Stimulated activated effector memory CD8-positive, alpha-beta T cell treated with anti-CD3 and anti-CD28 coated beads, Interleukin-12 subunit alpha, Interleukin-12 subunit beta, amount 100 ng/mL, for 72 hours (primary cell): ENCODE results near the gene TAP2.
"Not testable (repeated sequence)": the region's sequence is repeated elsewhere in the genome, so short reads cannot be mapped to it uniquely, and the experiment has no call there.

Experiments
- ATAC-seq: fragments of 150-1000 bp; cut with Tn5 transposase; 2 replicates; pipeline ENCODE4 v1.10.0; 2021
- DNase-seq, 2 donors: peaks; one replicate each; pipeline ENCODE4 v3.0.0; 2021 to 2022; ENCODE audit warnings: low spot score in 2 of 2
- H3K27ac Mint-ChIP-seq: one replicate; pipeline ENCODE4 v1.8.0; 2022; ENCODE audit warnings: mild to moderate bottlenecking, mixed read lengths
- H3K36me3 Mint-ChIP-seq: one replicate; pipeline ENCODE4 v1.8.0; 2022; ENCODE audit warnings: mild to moderate bottlenecking, mixed read lengths
- H3K4me1 Mint-ChIP-seq: one replicate; pipeline ENCODE4 v1.8.0; 2022; ENCODE audit warnings: mixed read lengths
- H3K4me3 Mint-ChIP-seq: one replicate; pipeline ENCODE4 v1.8.0; 2022; ENCODE audit warnings: mild to moderate bottlenecking, mixed read lengths
- H3K9me3 Mint-ChIP-seq: one replicate; pipeline ENCODE4 v1.8.0; 2022; ENCODE audit warnings: mixed read lengths

The TAP2 gene

DNA sequence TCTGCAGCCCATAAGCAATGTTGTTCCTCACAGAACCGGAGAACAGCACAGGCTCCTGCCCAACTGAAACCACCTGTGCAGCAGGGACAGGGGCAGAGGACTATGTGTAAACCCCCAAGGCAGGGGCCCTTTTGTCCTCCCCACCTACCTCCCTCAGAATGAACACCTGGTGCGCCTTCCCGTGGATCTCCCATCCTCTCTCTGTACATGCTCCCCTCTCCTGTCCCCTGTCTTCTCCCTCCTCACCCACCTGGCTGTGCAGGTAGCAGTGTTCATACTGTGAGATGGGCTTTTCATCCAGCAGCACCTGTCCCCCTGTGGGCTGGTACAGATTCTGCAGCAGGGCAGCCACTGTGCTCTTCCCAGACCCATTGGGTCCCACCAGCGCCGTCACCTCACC is 8.5 kb downstream of the TAP2 start:
- peaks cover 85% of the 10 kb centered on the region for H3K36me3 Mint-ChIP-seq
- ATAC-seq (no peak), DNase-seq (no peak)
- no peaks in the 10 kb centered on the region for H3K9me3 Mint-ChIP-seq
- H3K27ac Mint-ChIP-seq = peak overlapping the region; percentile 64
- H3K4me3 Mint-ChIP-seq = no peak overlapping the region
- H3K4me1 Mint-ChIP-seq = peaks cover 58% of the 10 kb centered on the region

DNA sequence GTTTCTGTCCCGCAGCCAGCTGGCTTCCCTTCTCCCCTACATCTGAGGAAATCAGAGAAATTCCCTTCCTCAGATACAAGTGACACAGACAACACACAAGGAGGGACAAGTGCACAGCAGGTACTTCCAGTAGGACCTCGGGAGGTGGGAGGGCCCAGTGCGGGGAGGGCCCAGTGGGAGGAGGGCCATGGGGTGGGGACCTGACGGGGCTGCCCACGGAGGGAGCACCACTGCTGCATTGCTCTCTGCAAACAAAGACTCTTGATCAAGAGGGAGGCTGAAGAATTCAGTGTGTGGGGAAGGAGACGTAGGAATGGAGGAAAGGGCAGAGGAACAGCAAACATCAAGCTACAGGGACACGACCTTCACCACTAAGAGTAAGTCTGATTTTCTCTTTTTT is 9.0 kb downstream of the TAP2 start:
- H3K9me3 Mint-ChIP-seq = no peaks in the 10 kb centered on the region
- no peak for DNase-seq
- peaks cover 52% of the 10 kb centered on the region for H3K4me1 Mint-ChIP-seq
- H3K4me3 Mint-ChIP-seq = no peak overlapping the region
- no peak for ATAC-seq
- peak overlapping the region; percentile 76 for H3K27ac Mint-ChIP-seq
- peaks cover 79% of the 10 kb centered on the region for H3K36me3 Mint-ChIP-seq

DNA sequence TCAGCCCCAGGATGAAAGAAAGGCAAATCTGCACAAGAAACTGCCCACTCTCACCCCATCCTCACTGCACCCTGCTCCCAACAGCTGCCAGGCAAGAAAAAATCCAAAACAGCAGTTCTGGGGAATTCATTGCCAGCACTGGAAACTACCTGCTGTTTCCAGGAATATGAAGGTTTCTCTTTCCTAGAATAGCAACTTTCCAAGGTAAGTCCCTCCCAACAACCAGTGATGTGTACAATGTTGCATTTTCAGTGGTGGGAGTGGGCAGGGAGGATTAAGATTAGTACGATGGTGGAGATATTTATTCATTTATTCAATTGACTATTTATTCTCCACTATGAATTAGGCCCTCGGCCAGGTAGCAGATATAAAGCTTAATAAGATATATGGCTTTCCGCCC is 11.5 kb downstream of the TAP2 start:
- Mint-ChIP-seq H3K9me3 (no peaks in the 10 kb centered on the region), H3K4me3 (no peak overlapping the region), H3K4me1 (peaks cover 30% of the 10 kb centered on the region)

GRCh38 chr6:32825966-32826365 is 12.6 kb downstream of the TAP2 start:
- Mint-ChIP-seq H3K27ac (peak overlapping the region; percentile 71), H3K36me3 (peaks cover 44% of the 10 kb centered on the region), H3K4me1 (peaks cover 29% of the 10 kb centered on the region), H3K9me3 (no peaks in the 10 kb centered on the region), H3K4me3 (no peak overlapping the region)
- ATAC-seq = no peak
- DNase-seq = no peak

More for the DNA sequence above, 11.5 kb downstream of the TAP2 start:
- Mint-ChIP-seq H3K27ac (peak overlapping the region; percentile 71), H3K36me3 (peaks cover 55% of the 10 kb centered on the region)
- ATAC-seq = no peak
- DNase-seq = no peak

- ATAC-seq = peak; percentile 34
- H3K4me1 Mint-ChIP-seq = peaks cover 5% of the 10 kb centered on the region
These were observed 18.8 kb downstream of the TAP2 start for GRCh38 chr6:32819729-32820128.

GRCh38 chr6:32818867-32819266 is 19.7 kb downstream of the TAP2 start:
- no peak for DNase-seq

More at GRCh38 chr6:32819729-32820128, 18.8 kb downstream of the TAP2 start:
- H3K9me3 Mint-ChIP-seq = no peaks in the 10 kb centered on the region
- no peak for DNase-seq
- H3K27ac Mint-ChIP-seq = no peak overlapping the region
- peaks cover 6% of the 10 kb centered on the region for H3K36me3 Mint-ChIP-seq
- H3K4me3 Mint-ChIP-seq = no peak overlapping the region

GRCh38 chr6:32816746-32817204 is 21.8 kb downstream of the TAP2 start, which contains the start of gene HLA-DOB:
Gene HLA-DOB, minus strand, starts transcription at chr6:32817002. Its CDS starts 51 bp downstream, at chr6:32816951.
- no peak within 1 kb of the TSS for H3K4me3 Mint-ChIP-seq
- H3K36me3 Mint-ChIP-seq = peaks cover 20% of the 10 kb centered on the region
- ATAC-seq (peak; percentile 79), DNase-seq (no peak)
- no peaks in the 10 kb centered on the region for H3K9me3 Mint-ChIP-seq
- H3K4me1 Mint-ChIP-seq = peaks cover 5% of the 10 kb centered on the region
- H3K27ac Mint-ChIP-seq = peak within 1 kb of the TSS; percentile 24

More at GRCh38 chr6:32818867-32819266, 19.7 kb downstream of the TAP2 start:
- Mint-ChIP-seq H3K27ac (no peak overlapping the region), H3K9me3 (no peaks in the 10 kb centered on the region), H3K4me3 (no peak overlapping the region), H3K36me3 (peaks cover 6% of the 10 kb centered on the region), H3K4me1 (peaks cover 5% of the 10 kb centered on the region)
- ATAC-seq = no peak

DNA sequence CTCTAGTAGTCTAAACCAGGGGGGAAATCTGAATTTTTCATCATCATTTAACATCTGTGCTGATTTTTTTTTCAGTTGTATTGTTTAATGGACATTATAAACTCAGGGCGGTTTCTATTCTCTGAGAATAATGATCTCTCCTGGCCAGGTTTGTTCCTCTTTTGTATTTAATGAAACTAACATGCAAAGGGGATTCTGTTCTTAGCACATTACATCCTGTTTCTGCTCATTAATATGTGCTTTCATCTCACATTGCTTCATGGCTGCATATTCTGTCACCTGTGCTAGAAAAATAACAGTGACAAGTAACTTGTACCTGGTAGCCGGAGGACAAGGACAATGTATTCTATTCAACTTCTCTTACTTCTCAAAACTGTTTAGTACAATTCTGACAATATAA is 22.5 kb downstream of the TAP2 start:
- ATAC-seq (no peak), DNase-seq (no peak)
- Mint-ChIP-seq H3K4me1 (peaks cover 5% of the 10 kb centered on the region), H3K4me3 (no peak overlapping the region), H3K9me3 (no peaks in the 10 kb centered on the region), H3K27ac (no peak overlapping the region), H3K36me3 (peaks cover 20% of the 10 kb centered on the region)

GRCh38 chr6:32815115-32815514 is 23.4 kb downstream of the TAP2 start:
- Mint-ChIP-seq H3K36me3 (peaks cover 17% of the 10 kb centered on the region), H3K4me1 (peaks cover 5% of the 10 kb centered on the region), H3K27ac (peak overlapping the region; percentile 70), H3K9me3 (no peaks in the 10 kb centered on the region), H3K4me3 (no peak overlapping the region)
- no peak for ATAC-seq
- DNase-seq = no peak

DNA sequence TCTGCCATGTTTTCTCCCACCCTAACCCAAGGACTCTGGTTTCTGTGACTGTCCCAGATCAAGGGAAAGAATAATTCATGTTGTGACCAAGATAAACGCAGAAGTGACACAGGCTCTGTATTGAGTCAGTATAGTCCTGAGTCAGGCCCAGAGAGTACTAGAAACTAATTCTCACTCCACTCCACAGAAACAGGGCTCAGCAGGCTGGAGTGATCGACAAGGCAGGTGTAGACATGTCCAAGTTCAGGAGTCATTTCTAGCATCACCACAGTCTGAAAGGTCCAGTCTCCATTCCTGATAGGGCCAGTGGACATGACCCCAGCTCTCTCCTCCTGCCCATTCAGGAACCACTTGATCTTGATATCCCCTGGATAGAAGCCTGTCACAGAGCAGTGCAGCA is 24.4 kb downstream of the TAP2 start:
- Mint-ChIP-seq H3K4me1 (peaks cover 5% of the 10 kb centered on the region), H3K36me3 (peaks cover 15% of the 10 kb centered on the region), H3K27ac (peak overlapping the region; percentile 70), H3K4me3 (no peak overlapping the region), H3K9me3 (no peaks in the 10 kb centered on the region)
- peak; percentile 69 for ATAC-seq
- DNase-seq = no peak

DNA sequence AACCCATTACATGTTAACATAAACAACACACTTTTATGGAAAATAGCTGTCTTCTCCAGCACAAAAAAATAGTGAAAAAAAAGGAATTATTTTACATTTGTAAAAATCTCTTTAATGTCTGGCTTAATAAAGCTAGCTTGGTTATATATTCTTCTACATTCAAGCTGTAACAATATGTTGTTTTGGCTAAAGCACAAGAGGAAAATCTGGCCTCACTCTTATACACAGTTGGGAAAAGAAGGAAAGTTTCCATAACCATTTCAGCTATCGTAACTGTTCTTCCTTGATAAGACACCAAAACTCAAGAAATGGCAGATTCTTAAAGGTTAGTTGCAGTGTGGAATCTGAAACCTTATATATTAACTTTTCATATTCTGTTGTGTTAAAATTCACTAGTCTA is 29.4 kb downstream of the TAP2 start:
- Mint-ChIP-seq H3K4me3 (no peak overlapping the region), H3K27ac (no peak overlapping the region), H3K4me1 (peaks cover 5% of the 10 kb centered on the region), H3K9me3 (no peaks in the 10 kb centered on the region), H3K36me3 (peaks cover 15% of the 10 kb centered on the region)
- DNase-seq (no peak), ATAC-seq (no peak)

- Mint-ChIP-seq H3K27ac (no peak overlapping the region), H3K4me3 (no peak overlapping the region), H3K36me3 (peaks cover 1% of the 10 kb centered on the region), H3K9me3 (no peaks in the 10 kb centered on the region), H3K4me1 (peaks cover 5% of the 10 kb centered on the region)
- DNase-seq (no peak), ATAC-seq (no peak)
These were observed 31.4 kb downstream of the TAP2 start for GRCh38 chr6:32807020-32807580.

DNA sequence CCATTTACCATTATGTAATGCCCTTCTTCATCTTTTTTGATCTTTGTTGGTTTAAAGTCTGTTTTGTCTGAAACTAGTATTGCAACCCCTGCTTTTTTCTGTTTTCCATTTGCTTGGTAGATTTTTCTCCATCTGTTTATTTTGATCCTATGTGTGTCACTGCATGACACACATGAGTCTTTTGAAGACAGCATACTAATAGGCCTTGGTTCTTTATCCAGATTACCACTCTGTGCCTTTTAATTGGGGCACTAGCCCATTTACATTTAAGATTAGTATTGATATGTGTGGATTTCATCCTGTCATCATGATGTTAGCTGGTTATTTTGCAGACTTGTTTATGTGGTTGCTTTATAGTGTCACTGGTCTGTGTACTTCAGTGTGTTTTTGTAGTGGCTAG is 33.1 kb downstream of the TAP2 start:
- not testable (repeated sequence) for H3K4me3 Mint-ChIP-seq, H3K36me3 Mint-ChIP-seq, H3K9me3 Mint-ChIP-seq, DNase-seq, H3K4me1 Mint-ChIP-seq, H3K27ac Mint-ChIP-seq, ATAC-seq

- Mint-ChIP-seq H3K9me3 (peaks cover 5% of the 10 kb centered on the region), H3K4me3 (no peak overlapping the region), H3K36me3 (no peaks in the 10 kb centered on the region), H3K27ac (no peak overlapping the region), H3K4me1 (peaks cover 5% of the 10 kb centered on the region)
- ATAC-seq (no peak), DNase-seq (no peak)
These were observed 35.1 kb downstream of the TAP2 start for GRCh38 chr6:32803416-32803815.

GRCh38 chr6:32799740-32800139 is 38.8 kb downstream of the TAP2 start:
- H3K9me3 Mint-ChIP-seq = peaks cover 5% of the 10 kb centered on the region
- H3K36me3 Mint-ChIP-seq = no peaks in the 10 kb centered on the region
- no peak overlapping the region for H3K27ac Mint-ChIP-seq
- H3K4me3 Mint-ChIP-seq = no peak overlapping the region
- ATAC-seq = no peak
- no peak for DNase-seq
- H3K4me1 Mint-ChIP-seq = peaks cover 7% of the 10 kb centered on the region

DNA sequence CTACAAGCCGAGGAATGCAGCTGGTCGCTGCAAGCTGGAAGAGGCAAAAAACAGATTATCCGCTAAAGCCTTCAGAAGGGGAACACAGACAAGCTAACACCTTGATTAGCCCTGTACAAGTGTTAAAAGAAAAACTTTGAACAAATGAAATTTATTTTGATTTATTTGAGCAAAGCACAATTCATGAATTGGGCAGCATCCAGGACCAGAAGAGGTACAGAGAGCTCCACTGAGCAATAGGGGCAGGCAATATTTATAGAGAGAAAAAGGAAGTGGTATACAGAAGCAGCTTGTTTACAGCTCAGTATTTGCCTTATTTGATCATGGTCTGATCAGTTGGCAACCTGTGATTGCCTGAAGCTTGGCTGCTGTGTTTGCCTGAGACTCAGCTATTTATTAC is 39.4 kb downstream of the TAP2 start:
- no peak overlapping the region for H3K27ac Mint-ChIP-seq
- H3K9me3 Mint-ChIP-seq = peaks cover 5% of the 10 kb centered on the region
- ATAC-seq = no peak
- no peak overlapping the region for H3K4me3 Mint-ChIP-seq
- H3K4me1 Mint-ChIP-seq = peaks cover 7% of the 10 kb centered on the region
- DNase-seq = no peak
- no peaks in the 10 kb centered on the region for H3K36me3 Mint-ChIP-seq
